Globus pallidus (tissue), 1 donor: ENCODE results near the gene ATF6.
"Not testable (repeated sequence)": the region's sequence is repeated elsewhere in the genome, so short reads cannot be mapped to it uniquely, and the experiment has no call there.

ENCODE experiments used
- DNase-seq: peaks from one replicate; pipeline ENCODE4 v3.0.0-alpha.2; 2015; ENCODE audit warnings: low spot score

The ATF6 gene

GRCh38 chr1:161766102-161766981 is at the start of gene ATF6:
Gene ATF6, plus strand, starts transcription at chr1:161766320. Its CDS starts 41 bp downstream, at chr1:161766361.
- peak; percentile 87 for DNase-seq

GRCh38 chr1:161718559-161719324 is 47.4 kb upstream of the ATF6 start:
- peak; percentile 16 for DNase-seq

GRCh38 chr1:161719325-161719611 is 46.9 kb upstream of the ATF6 start:
- no peak for DNase-seq

DNA sequence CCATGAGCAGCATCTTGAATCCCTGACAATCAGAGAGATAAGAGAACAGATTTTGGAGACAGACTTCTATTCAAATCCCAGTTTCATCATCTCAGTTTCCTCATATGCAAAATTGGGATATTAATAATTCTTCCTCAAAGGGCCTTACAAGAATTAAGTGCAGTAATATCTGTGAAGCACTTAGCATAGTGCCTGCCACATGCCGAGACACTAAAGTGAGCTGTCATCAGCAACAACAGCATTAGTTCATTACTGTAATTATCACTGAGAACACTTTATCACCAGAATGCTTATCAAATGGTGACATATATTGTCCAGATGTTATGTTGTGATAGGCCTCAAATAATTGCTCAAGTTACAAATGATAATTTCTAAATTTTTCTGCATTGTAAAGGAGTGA is 45.7 kb upstream of the ATF6 start:
- DNase-seq: no peak

DNA sequence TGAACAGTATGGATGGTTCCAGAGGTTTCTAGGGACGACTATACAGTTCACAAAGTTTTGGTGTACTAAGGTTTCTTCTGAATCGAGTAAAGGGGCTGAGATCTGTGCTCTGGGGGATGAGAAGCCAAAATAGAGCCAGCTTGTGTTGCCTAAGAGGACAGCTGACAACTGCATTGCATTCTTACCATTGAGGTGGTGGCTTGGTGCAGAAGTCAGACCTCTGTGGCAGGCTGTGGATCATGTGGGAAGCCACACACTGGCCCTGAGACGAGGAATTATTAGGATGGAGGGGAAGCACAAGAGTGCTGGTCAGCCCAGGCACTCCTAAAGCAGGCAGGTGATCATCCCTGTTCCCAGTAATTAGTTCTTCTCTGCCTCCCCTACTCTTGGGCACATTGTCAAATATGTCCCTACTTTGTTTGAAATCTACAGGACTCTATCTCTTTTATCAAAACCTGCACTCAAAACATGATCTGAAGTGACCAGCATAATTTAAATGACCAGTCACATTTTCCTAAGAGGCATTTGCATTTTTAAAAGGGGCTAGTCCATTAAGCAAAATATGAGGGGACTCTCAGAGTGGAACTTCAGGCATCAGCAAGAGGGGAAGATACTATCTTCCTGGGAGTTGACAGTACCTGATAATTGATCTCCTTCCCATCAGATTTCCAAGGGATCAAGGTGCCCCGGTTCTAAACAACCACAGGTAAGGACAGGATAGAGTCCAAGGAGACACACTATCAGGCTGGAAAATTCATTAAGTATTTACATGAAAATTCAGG is 45.0 kb upstream of the ATF6 start, which contains the start of gene FCRLB:
Gene FCRLB, plus strand, starts transcription at position 589 of the 782 bp plus-strand sequence. CDS start 1,129 bp downstream, outside the sequence.
- DNase-seq: no peak

DNA sequence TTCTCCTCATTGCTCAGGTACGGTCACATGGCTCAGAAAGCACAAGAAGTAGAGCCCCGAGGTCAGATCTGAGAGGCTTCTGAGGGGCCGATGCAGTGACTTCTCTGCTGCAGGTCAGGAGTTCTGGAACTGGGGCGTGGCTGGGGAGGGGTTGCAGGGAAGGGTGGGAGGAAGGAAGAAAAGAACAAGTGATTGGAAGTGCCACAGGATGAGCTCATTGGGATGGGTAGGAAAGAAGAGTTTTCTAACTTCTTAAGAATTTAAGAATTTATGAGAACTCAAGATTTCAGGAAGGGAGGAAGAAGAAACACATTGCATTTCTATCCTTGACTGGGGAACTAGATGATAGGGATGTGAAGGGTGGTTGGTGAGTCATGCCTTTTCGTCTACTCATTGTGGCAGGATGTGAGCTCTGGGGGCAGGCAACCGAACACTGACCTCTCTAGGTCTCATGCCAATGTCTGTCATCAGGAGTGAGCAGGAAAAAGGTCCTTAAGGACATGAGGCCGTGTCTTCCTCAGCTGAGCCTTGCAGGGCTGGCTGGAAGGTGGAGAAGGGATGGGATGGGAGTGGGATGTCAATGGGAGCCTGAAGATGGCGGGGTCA is 44.3 kb upstream of the ATF6 start:
- DNase-seq: no peak

DNA sequence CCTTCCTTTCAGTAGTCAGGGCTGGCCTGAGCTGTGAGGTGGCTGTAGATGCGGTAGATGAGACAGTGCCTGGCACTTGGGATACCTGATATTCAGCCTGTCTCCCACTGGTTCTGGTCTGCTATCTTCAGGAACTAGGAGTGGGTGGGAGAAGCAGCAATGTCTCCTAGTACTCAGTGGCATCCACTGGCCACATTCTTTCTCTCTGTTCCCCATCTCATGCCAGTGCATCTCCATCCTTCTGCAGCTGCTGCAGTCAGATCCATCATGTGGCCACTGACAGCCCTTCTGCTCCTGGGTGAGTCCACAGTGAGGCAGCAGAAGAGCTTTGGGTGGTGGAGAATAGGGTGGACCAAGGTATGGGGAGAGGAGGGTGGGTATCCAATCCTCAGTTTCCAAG is 43.7 kb upstream of the ATF6 start:
- no peak for DNase-seq

- no peak for DNase-seq
Measured at GRCh38 chr1:161723459-161724141, 42.5 kb upstream of the ATF6 start.

DNA sequence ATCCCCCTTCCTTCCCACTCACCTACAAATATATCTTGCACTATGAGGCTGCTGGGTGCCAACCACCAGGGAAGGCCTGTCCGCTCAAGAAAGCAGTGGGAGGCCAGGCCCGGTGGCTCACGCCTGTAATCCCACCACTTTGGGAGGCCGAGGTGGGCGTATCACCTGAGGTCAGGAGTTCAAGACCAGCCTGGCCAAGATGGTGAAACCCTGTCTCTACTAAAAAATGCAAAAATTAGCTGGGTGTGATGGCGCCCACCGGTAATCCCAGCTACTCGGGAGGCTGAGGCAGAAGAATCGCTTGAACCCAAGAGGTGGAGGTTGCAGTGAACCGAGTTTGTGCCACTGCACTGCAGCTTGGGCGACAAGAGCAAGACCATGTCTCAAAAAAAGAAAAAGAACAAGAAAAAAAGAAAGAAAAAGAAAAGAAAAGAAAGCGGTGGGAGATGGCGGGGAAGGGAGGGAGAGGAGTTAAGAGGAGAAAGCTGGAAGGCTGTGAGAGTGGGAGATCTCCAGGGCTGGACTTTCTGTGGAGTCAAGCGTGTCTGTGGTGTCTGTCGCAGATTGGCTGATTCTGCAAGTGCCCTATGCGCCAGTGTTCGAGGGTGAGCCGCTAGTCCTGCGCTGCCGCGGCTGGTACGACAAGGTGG is 40.7 kb upstream of the ATF6 start:
- not testable (repeated sequence) for DNase-seq

- DNase-seq: peak; percentile 10
Measured at GRCh38 chr1:161725908-161726472, 40.1 kb upstream of the ATF6 start.

- DNase-seq: peak; percentile 40
Measured at GRCh38 chr1:161726473-161727255, 39.5 kb upstream of the ATF6 start.

GRCh38 chr1:161727256-161727924 is 38.7 kb upstream of the ATF6 start:
- DNase-seq: no peak

DNA sequence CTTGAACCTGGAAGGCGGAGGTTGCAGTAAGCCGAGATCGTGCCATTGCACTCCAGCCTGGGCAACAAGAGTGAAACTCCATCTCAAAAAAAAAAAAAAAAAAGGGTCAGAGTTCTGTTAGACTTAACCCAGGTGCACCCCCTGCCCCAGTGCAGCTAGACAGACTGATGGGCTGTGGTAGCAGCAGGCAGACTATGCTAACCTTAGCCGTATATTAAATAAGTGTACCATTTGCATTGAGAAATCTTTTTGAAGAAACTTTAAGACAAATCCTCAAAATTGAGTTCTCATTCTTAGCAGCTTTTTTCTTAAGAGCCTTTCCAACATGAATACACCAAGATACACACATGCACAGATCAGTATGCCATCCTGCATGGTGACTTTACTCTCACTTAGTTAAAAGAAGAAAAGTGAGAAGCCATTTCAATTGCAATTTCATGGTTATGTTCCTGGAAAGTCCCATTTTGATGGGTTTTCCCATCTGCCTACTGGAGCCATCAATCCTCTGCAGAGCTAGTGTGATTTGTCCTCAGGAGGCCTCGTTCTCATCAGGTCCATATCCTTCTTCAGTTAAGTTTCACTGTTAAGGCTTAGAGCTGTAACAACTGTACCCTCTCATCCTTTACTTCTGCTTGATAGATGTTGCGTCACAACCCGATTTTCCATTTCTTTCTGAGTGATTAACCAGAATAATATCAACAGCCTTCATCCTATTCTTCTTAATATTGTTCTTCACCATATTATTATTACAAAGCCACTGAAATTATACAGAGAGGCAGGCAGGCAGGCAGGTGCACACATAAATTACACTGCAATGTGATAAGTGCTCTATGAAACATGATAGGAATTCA is 37.5 kb upstream of the ATF6 start:
- DNase-seq: no peak

DNA sequence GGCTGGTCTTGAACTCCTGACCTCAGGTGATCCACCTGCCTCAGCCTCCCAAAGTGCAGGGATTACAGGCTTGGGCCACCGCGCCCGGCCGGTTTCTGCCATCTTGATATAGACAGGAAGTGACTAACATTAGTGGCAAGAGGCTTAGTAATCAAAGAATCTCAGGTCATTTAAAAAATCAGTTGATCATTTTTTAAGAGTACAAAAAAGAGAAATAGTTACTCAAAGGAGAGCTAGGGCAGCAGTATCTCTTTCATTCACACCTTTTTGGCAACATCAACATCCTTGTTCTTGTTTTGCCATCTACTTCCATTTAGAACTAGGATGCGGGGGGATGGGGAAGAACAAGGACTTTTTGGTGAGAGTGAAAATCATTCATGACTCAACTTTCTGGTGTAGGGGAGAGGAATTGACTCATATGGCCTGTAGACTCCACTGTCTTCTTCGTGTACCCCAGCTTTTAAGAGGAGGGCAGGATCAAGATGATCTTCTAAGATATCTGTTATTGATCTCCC is 36.0 kb upstream of the ATF6 start:
- DNase-seq: no peak

GRCh38 chr1:161731241-161731640 is 34.9 kb upstream of the ATF6 start:
- DNase-seq: no peak

DNA sequence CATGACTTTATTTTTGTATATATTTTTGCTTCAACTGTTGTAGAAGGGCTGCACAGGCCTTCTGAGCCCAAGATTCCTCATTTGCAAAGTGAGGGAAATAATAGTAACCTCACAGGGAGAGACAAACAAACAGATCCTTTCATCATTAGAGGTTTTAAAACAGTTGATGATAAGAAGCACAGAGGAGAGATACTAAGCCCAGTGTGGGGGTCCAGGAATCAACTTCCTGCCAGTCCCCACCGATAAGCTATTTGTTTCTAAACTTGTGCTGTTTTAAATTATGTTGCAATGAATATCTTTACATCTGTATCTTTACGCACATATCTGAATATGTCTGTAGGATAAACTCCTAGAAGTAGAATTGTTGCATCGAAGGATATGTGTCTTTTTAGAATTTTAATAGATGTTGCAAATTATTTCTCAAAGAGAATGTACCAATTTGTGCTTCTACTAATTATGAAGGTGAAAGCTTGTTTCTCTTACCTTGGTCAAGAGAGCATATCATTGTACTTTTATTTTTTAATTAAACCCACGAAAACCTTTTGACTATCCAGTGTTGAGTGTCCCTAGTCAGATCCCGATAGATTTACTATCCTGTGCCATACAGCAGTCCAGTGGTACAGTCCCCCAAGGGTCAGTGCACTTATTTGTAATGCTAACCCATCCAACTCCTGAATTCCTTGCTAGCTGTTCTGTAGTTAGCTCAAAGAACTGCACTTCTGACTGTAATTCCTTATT is 34.0 kb upstream of the ATF6 start:
- no peak for DNase-seq

- DNase-seq: no peak
Measured at GRCh38 chr1:161733526-161733925, 32.6 kb upstream of the ATF6 start.
